GM18861 (cell line): ENCODE data around the gene C11orf65.
"Not testable (repeated sequence)": the region's sequence is repeated elsewhere in the genome, so short reads cannot be mapped to it uniquely, and the experiment has no call there.

Source experiments
- ATAC-seq: cut with Tn5 transposase; IDR thresholded peaks from one replicate; pipeline ENCODE4 v1.9.1; 2021; ENCODE audit not compliant: unreplicated experiment

The C11orf65 gene

GRCh38 chr11:108474664-108475463 lies 7.5 kb upstream of the C11orf65 start:
- no peak for ATAC-seq

- no peak for ATAC-seq
These were observed 5.4 kb upstream of the C11orf65 start for GRCh38 chr11:108472681-108473080.

GRCh38 chr11:108468478-108468864 lies 1.1 kb upstream of the C11orf65 start:
- ATAC-seq, result no peak

- no peak for ATAC-seq
These were observed 924 bp downstream of the C11orf65 start for GRCh38 chr11:108466405-108466804.

GRCh38 chr11:108453207-108453835 lies 14.0 kb downstream of the C11orf65 start:
- ATAC-seq, result no peak

- not testable (repeated sequence) for ATAC-seq
These were observed 25.9 kb downstream of the C11orf65 start for GRCh38 chr11:108441445-108441844.

- no peak for ATAC-seq
These were observed 30.7 kb downstream of the C11orf65 start for GRCh38 chr11:108436594-108436993.

- ATAC-seq, result no peak
These were observed 32.3 kb downstream of the C11orf65 start for GRCh38 chr11:108435066-108435465.

- ATAC-seq, result no peak
These were observed 34.5 kb downstream of the C11orf65 start for GRCh38 chr11:108432783-108433182.

- ATAC-seq, result no peak
These were observed 35.3 kb downstream of the C11orf65 start for GRCh38 chr11:108431997-108432396.

GRCh38 chr11:108431370-108431769 lies 36.0 kb downstream of the C11orf65 start:
- no peak for ATAC-seq

- ATAC-seq, result not testable (repeated sequence)
These were observed 49.8 kb downstream of the C11orf65 start for GRCh38 chr11:108417551-108417950.

GRCh38 chr11:108414958-108415357 lies 52.4 kb downstream of the C11orf65 start:
- no peak for ATAC-seq

GRCh38 chr11:108405706-108406105 lies 61.6 kb downstream of the C11orf65 start:
- ATAC-seq, result no peak

GRCh38 chr11:108403052-108403451 lies 64.3 kb downstream of the C11orf65 start:
- ATAC-seq, result no peak

GRCh38 chr11:108402241-108402640 lies 65.1 kb downstream of the C11orf65 start:
- no peak for ATAC-seq

- ATAC-seq, result no peak
These were observed 68.9 kb downstream of the C11orf65 start for GRCh38 chr11:108398439-108398838.

- ATAC-seq, result not testable (repeated sequence)
These were observed 70.7 kb downstream of the C11orf65 start for GRCh38 chr11:108396672-108397071.

- no peak for ATAC-seq
These were observed 72.5 kb downstream of the C11orf65 start for GRCh38 chr11:108394744-108395284.

GRCh38 chr11:108393046-108393445 lies 74.3 kb downstream of the C11orf65 start:
- ATAC-seq, result no peak

- ATAC-seq, result no peak
These were observed 75.0 kb downstream of the C11orf65 start for GRCh38 chr11:108392353-108392752.

- ATAC-seq, result no peak
These were observed 78.8 kb downstream of the C11orf65 start for GRCh38 chr11:108388576-108388975.
